GM12878 (cell line): Measurements from ENCODE around the gene CHTOP. TPM values are rescaled to one million over a fixed set of nuclear protein-coding genes. Genes with fewer than 3 reads are reported as not detected.

ENCODE experiments used
- ATAC-seq: fragments of 200-7000 bp; cut with Tn5 transposase; 3 replicates; pipeline ENCODE4 v1.9.1; 2020; ENCODE audit warnings: mild to moderate bottlenecking, moderate library complexity
- BruUV-seq: library from RNA; stranded (reverse); fragments of 400-500 nt; replicated peaks from 2 replicates; lab custom pipeline; 2021; lab: Mats Ljungman, UMichigan
- CTCF ChIA-PET: fragments of 300-600 bp; sonication (Branson Sonifier 250); formaldehyde crosslinking; extraction: SDS; loops from one replicate; lab custom pipeline; 2021; ENCODE audit warnings: inconsistent platforms; lab: Yijun Ruan, JAX
- POLR2A ChIA-PET: fragments of 350-600 bp; formaldehyde crosslinking; extraction: SDS; loops from one replicate; lab custom pipeline; 2021; ENCODE audit warnings: inconsistent platforms; lab: Charles Lee
- RAD21 ChIA-PET: fragments of 300-600 bp; sonication (Branson Sonifier 250); formaldehyde crosslinking; loops from one replicate; lab custom pipeline; 2023; ENCODE audit warnings: antibody characterized with exemption; ENCODE audit not compliant: unreplicated experiment; lab: Charles Lee
- SMC1A ChIA-PET: fragments of 300-600 bp; sonication (Branson Sonifier 250); formaldehyde crosslinking; loops from one replicate; lab custom pipeline; 2023; ENCODE audit not compliant: unreplicated experiment, uncharacterized antibody; lab: Charles Lee
- DNase-seq: peaks from one replicate; pipeline ENCODE4 v3.0.0-alpha.2; 2011; ENCODE audit warnings: low read depth, low spot score
- FAIRE-seq: peaks from 3 replicates; lab custom pipeline; 2011; peaks lifted over from hg19 to GRCh38; lab: Jason Lieb, UNC
- H2AFZ ChIP-seq: 2 replicates; pipeline ENCODE4 v1.6.0; 2011; ENCODE audit warnings: low read depth, low read length, control low read depth; ENCODE audit not compliant: control insufficient read depth
- H3K27ac ChIP-seq: 2 replicates; pipeline ENCODE4 v1.5.1; 2011; ENCODE audit warnings: control low read depth; ENCODE audit not compliant: control insufficient read depth, insufficient read depth
- H3K27me3 ChIP-seq, 2 experiments: replicated peaks in 1 of 2; 2 replicates each; pipeline versions ENCODE4 v1.6.0 to v1.6.1; 2011; ENCODE audit warnings: low read length in 1 of 2; ENCODE audit not compliant: control insufficient read depth in 2 of 2, insufficient read depth in 2 of 2
- H3K36me3 ChIP-seq, 2 experiments: 2 replicates each; pipeline ENCODE4 v1.5.1; 2011; ENCODE audit warnings: low read length in 1 of 2; ENCODE audit not compliant: control insufficient read depth in 2 of 2, insufficient read depth in 2 of 2
- H3K4me1 ChIP-seq: 2 replicates; pipeline ENCODE4 v1.6.1; 2011; ENCODE audit warnings: mild to moderate bottlenecking, low read length, moderate library complexity, mixed read lengths; ENCODE audit not compliant: control insufficient read depth, insufficient read depth
- H3K4me2 ChIP-seq: 2 replicates; pipeline ENCODE4 v1.6.0; 2011; ENCODE audit warnings: control low read depth; ENCODE audit not compliant: control insufficient read depth, insufficient read depth
- H3K4me3 ChIP-seq: fragments of 200-600 bp; sonication (generic); 2 replicates; pipeline ENCODE4 v1.5.1; 2016
- H3K79me2 ChIP-seq: 2 replicates; pipeline ENCODE4 v1.6.0; 2011; ENCODE audit warnings: low read length; ENCODE audit not compliant: control insufficient read depth, insufficient read depth
- H3K9ac ChIP-seq: 2 replicates; pipeline ENCODE4 v1.8.0; 2011; ENCODE audit warnings: low read length, control low read depth, mixed read lengths; ENCODE audit not compliant: control insufficient read depth, insufficient read depth
- H3K9me3 ChIP-seq: replicated peaks from 3 replicates; pipeline ENCODE4 v1.5.1; 2011; ENCODE audit warnings: mild to moderate bottlenecking, low read length; ENCODE audit not compliant: control insufficient read depth, insufficient read depth
- H4K20me1 ChIP-seq: 2 replicates; pipeline ENCODE4 v1.6.0; 2011; ENCODE audit not compliant: control insufficient read depth, insufficient read depth
- CHD4 ChIP-seq: fragments of 200-600 bp; sonication (generic); IDR thresholded peaks from 2 replicates; pipeline ENCODE4 v1.6.1; 2016; ENCODE audit warnings: mild to moderate bottlenecking
- ETV6 ChIP-seq, 2 experiments: fragments of 450-650 bp in 1 of 2; IDR thresholded peaks in 1 of 2; conservative IDR thresholded peaks in 1 of 2; 2 replicates each; pipeline ENCODE4 v1.6.1; 2014; ENCODE audit warnings: antibody characterized with exemption in 1 of 2, borderline replicate concordance in 1 of 2, low read depth in 1 of 2, mild to moderate bottlenecking in 1 of 2, moderate library complexity in 1 of 2
- HDAC6 ChIP-seq: fragments of 200-600 bp; sonication (generic); IDR thresholded peaks from one replicate; pipeline ENCODE4 v1.8.0; 2017; ENCODE audit warnings: antibody characterized with exemption; ENCODE audit not compliant: unreplicated experiment
- TAF1 ChIP-seq: IDR thresholded peaks from 2 replicates; pipeline ENCODE4 v1.6.1; 2011; ENCODE audit warnings: mild to moderate bottlenecking, low read depth, low read length, borderline replicate concordance
- WGBS: methylation state at CpG from one replicate; pipeline ENCODE4 v1.1.6; 2016; ENCODE audit warnings: low lambda C conversion rate; ENCODE audit not compliant: insufficient replicate concordance, insufficient coverage; ENCODE audit errors: missing lambda C conversion rate; 5-methylcytosine and 5-hydroxymethylcytosine counted together
- in situ Hi-C: fragments of 300-500 bp; cut with MboI; formaldehyde crosslinking; loops from 9 replicates; pipeline ENCODE4 v1.14.3; 2018; ENCODE audit warnings: mixed read lengths
- intact Hi-C: fragments of 100-400 bp; cut with micrococcal nuclease; formaldehyde crosslinking; loops from one replicate; pipeline ENCODE4 v1.14.2; 2022; ENCODE audit not compliant: unreplicated experiment
- polyA plus RNA-seq, 11 experiments: library from polyadenylated mRNA; depleted of rRNA in 4 of 11; unstranded in 6 of 11; stranded (reverse) in 5 of 11; fragments of >200 nt; fragmentation: Nextera tagmentation in 4 of 11; fragmentation: Illumina TruSeq in 1 of 11; extraction: Ambion mirVana in 4 of 11; extraction: Trizol in 1 of 11; gene quantifications; 1 replicate in 1 of 11; 2 replicates in 10 of 11; pipeline versions ENCODE4 v1.2.1 to v1.2.3, GENCODE V29; 2011 to 2016; ENCODE audit warnings: inconsistent platforms in 2 of 11, missing spikeins in 2 of 11, low read depth in 1 of 11
- total RNA-seq, 4 experiments: library from RNA; depleted of rRNA in 3 of 4; stranded (reverse); fragments of >200 nt in 3 of 4; fragmentation: Illumina TruSeq in 1 of 4; extraction: Trizol in 1 of 4; gene quantifications; 2 replicates each; pipeline versions ENCODE4 v1.2.1 to v1.2.3, GENCODE V29; 2013 to 2021
- TF ChIP-seq, protein P1 (sequence below): fragments of 450-650 bp; conservative IDR thresholded peaks from 2 replicates; pipeline ENCODE4 v1.6.1; 2017; ENCODE audit warnings: mild to moderate bottlenecking, moderate library complexity
- TF ChIP-seq, protein P2 (sequence below): fragments of 450-650 bp; formaldehyde crosslinking; IDR thresholded peaks from 2 replicates; pipeline ENCODE4 v1.4.0; 2022; ENCODE audit warnings: mild to moderate bottlenecking, moderate library complexity

Gene CHTOP
- total and polyA plus RNA-seq, 10 of the 15 experiments (the other 5 are each of a cell fraction or from before 2014, with no cell fraction given) = 8.4 to 93.8 (median 52.3) TPM

DNA sequence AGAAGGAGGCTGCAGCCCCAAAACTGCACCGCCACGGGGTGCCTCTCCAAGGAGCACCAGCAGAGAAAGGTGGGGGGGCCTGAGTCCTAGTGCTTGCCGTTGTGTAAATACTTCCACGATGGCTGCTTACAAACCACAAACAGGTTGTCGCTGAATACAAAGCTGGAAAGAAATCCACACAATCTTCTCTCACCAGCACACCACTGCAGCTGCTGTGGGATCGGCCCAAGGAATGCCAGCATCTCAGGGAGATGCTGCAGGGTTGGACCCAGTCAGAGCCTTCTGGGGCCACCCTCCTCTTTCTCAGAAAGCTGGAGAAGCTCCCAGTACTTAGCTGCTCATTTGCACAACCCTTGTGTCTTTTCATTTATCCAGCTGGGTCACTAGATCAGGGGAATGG is 14.7 kb upstream of the CHTOP start:
- no peak for ATAC-seq
- intact Hi-C loops (no loop called here), in situ Hi-C loops (no loop called here)
- Histone ChIP-seq H3K4me3 (no peak overlapping the region), H3K4me1 (peaks cover 20% of the 10 kb centered on the region), H3K9ac (no peak overlapping the region), H4K20me1 (no peaks in the 10 kb centered on the region), H3K4me2 (no peak overlapping the region), H2AFZ (no peak overlapping the region), H3K36me3 (no peaks in the 10 kb centered on the region), H3K9me3 (no peaks in the 10 kb centered on the region), H3K27ac (no peak overlapping the region), H3K27me3 (no peaks in the 10 kb centered on the region), H3K79me2 (no peaks in the 10 kb centered on the region)
- RAD21 ChIA-PET = interaction anchor here (2.9 to 6.2 kb wide), 2 partner anchors 8 to 48 kb away, joined by 13 to 60 read pairs; partner anchors contain the start of gene S100A13
- DNase-seq = no peak
- TF ChIP-seq ETV6 (conservative IDR thresholded peaks at IDR 0.05 in 1 of 2, IDR thresholded peaks at IDR 0.05 in 1 of 2; ENCODE audit: borderline replicate concordance in 1 of 2, low read depth in 1 of 2) (no peak), TAF1 (no peak), HDAC6 (no peak), CHD4 (no peak)
- TF ChIP-seq, protein P1, sequence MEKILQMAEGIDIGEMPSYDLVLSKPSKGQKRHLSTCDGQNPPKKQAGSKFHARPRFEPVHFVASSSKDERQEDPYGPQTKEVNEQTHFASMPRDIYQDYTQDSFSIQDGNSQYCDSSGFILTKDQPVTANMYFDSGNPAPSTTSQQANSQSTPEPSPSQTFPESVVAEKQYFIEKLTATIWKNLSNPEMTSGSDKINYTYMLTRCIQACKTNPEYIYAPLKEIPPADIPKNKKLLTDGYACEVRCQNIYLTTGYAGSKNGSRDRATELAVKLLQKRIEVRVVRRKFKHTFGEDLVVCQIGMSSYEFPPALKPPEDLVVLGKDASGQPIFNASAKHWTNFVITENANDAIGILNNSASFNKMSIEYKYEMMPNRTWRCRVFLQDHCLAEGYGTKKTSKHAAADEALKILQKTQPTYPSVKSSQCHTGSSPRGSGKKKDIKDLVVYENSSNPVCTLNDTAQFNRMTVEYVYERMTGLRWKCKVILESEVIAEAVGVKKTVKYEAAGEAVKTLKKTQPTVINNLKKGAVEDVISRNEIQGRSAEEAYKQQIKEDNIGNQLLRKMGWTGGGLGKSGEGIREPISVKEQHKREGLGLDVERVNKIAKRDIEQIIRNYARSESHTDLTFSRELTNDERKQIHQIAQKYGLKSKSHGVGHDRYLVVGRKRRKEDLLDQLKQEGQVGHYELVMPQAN = no peak
- TF ChIP-seq, protein P2, sequence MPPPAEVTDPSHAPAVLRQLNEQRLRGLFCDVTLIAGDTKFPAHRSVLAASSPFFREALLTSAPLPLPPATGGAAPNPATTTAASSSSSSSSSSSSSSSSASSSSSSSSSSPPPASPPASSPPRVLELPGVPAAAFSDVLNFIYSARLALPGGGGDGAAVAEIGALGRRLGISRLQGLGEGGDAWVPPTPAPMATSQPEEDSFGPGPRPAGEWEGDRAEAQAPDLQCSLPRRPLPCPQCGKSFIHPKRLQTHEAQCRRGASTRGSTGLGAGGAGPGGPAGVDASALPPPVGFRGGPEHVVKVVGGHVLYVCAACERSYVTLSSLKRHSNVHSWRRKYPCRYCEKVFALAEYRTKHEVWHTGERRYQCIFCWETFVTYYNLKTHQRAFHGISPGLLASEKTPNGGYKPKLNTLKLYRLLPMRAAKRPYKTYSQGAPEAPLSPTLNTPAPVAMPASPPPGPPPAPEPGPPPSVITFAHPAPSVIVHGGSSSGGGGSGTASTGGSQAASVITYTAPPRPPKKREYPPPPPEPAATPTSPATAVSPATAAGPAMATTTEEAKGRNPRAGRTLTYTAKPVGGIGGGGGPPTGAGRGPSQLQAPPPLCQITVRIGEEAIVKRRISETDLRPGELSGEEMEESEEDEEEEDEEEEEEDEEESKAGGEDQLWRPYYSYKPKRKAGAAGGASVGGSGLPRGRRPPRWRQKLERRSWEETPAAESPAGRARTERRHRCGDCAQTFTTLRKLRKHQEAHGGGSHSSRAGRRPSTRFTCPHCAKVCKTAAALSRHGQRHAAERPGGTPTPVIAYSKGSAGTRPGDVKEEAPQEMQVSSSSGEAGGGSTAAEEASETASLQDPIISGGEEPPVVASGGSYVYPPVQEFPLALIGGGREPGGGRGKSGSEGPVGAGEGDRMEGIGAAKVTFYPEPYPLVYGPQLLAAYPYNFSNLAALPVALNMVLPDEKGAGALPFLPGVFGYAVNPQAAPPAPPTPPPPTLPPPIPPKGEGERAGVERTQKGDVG (CRISPR knock-in tag) = no peak
- 96% methylated on average over 6 of the region's 6 CpGs for WGBS
- CTCF ChIA-PET = interaction anchor here (1.0 to 7.8 kb wide), 8 partner anchors 9 to 117 kb away, joined by 3 to 106 read pairs (median 9); partner anchors contain the start of genes CHTOP, S100A1, S100A13 and S100A6
- no TSS peak for BruUV-seq
- SMC1A ChIA-PET = interaction anchor here (0.8 to 5.0 kb wide), 7 partner anchors 9 to 109 kb away, joined by 3 to 36 read pairs (median 10); partner anchors contain the start of gene S100A1
- no peak for FAIRE-seq
- POLR2A ChIA-PET = interaction anchor here (1.6 kb wide), 1 partner anchor 15 kb away, joined by 4 read pairs; the partner anchor contains the start of gene CHTOP
